DND-41 (cell line): ENCODE measurements around the gene PPP1R18.

Experiments used
- ATAC-seq: fragments of 200-7000 bp; cut with Tn5 transposase; 3 replicates; pipeline ENCODE4 v1.9.1; 2021; ENCODE audit warnings: low read depth; ENCODE audit not compliant: insufficient read depth
- DNase-seq: peaks from one replicate; pipeline ENCODE4 v3.0.0-alpha.2; 2020
- H2AFZ ChIP-seq: 2 replicates; pipeline ENCODE4 v1.6.0; 2012; ENCODE audit warnings: low read depth, low read length
- H3K27ac ChIP-seq: 2 replicates; pipeline ENCODE4 v1.5.1; 2012; ENCODE audit warnings: low read length, inconsistent platforms
- H3K27me3 ChIP-seq: fragments of 200-600 bp; sonication (generic); 2 replicates; pipeline ENCODE4 v1.6.0; 2012; ENCODE audit warnings: low read length, mild to moderate bottlenecking, inconsistent platforms; ENCODE audit not compliant: insufficient read depth, poor library complexity
- H3K36me3 ChIP-seq: 2 replicates; pipeline ENCODE4 v1.5.1; 2012; ENCODE audit warnings: low read length, inconsistent platforms; ENCODE audit not compliant: insufficient read depth
- H3K4me1 ChIP-seq: 2 replicates; pipeline ENCODE4 v1.5.1; 2012; ENCODE audit warnings: mild to moderate bottlenecking, low read length; ENCODE audit not compliant: insufficient read depth
- H3K4me2 ChIP-seq: 2 replicates; pipeline ENCODE4 v1.6.0; 2012; ENCODE audit warnings: mild to moderate bottlenecking, moderate library complexity, low read length, inconsistent platforms; ENCODE audit not compliant: insufficient read depth
- H3K4me3 ChIP-seq, 2 experiments: fragments of 200-600 bp in 1 of 2; shearing (Covaris generic) in 1 of 2; 2 replicates each; pipeline ENCODE4 v1.5.1; 2012 to 2016; ENCODE audit warnings: inconsistent platforms in 2 of 2, low read length in 2 of 2, mild to moderate bottlenecking in 2 of 2, low read depth in 1 of 2, moderate library complexity in 1 of 2
- H3K79me2 ChIP-seq: 2 replicates; pipeline ENCODE4 v1.6.0; 2012; ENCODE audit warnings: low read length, inconsistent platforms; ENCODE audit not compliant: insufficient read depth
- H3K9ac ChIP-seq: 2 replicates; pipeline ENCODE4 v1.6.0; 2012; ENCODE audit warnings: low read depth, mild to moderate bottlenecking, inconsistent platforms, low read length, moderate library complexity
- H3K9me3 ChIP-seq: 2 replicates; pipeline ENCODE4 v1.5.1; 2012; ENCODE audit warnings: low read length, moderate library complexity, mild to moderate bottlenecking, inconsistent platforms; ENCODE audit not compliant: insufficient read depth, severe bottlenecking
- H4K20me1 ChIP-seq: 2 replicates; pipeline ENCODE4 v1.6.0; 2012; ENCODE audit warnings: low read length; ENCODE audit not compliant: insufficient read depth
- CTCF ChIP-seq: IDR thresholded peaks from 2 replicates; pipeline ENCODE4 v1.5.1; 2012; ENCODE audit warnings: borderline replicate concordance, low read length, moderate library complexity, mild to moderate bottlenecking; ENCODE audit not compliant: poor library complexity, severe bottlenecking; ENCODE audit errors: extremely low read depth
- EZH2 ChIP-seq: IDR thresholded peaks from 3 replicates; pipeline ENCODE4 v1.6.1; 2012; ENCODE audit warnings: borderline replicate concordance, low read depth, mild to moderate bottlenecking, moderate library complexity, low read length, inconsistent platforms; ENCODE audit not compliant: severe bottlenecking

The PPP1R18 gene

GRCh38 chr6:30655743-30656094 lies 30.7 kb downstream of the PPP1R18 start:
- Histone ChIP-seq H3K36me3 (peaks cover 88% of the 10 kb centered on the region), H3K4me1 (no peaks in the 10 kb centered on the region), H3K4me3 (no peak overlapping the region), H3K9me3 (no peaks in the 10 kb centered on the region), H3K9ac (no peak overlapping the region), H4K20me1 (no peaks in the 10 kb centered on the region), H2AFZ (no peak overlapping the region), H3K79me2 (no peaks in the 10 kb centered on the region), H3K27ac (no peak overlapping the region), H3K27me3 (no peaks in the 10 kb centered on the region), H3K4me2 (no peak overlapping the region)
- ATAC-seq (no peak), DNase-seq (no peak)
- no peak for TF ChIP-seq EZH2
- no peak for TF ChIP-seq CTCF

- H3K4me1 ChIP-seq = no peaks in the 10 kb centered on the region
- peaks cover 3% of the 10 kb centered on the region; the same call in 1 of the 2 replicates for H3K79me2 ChIP-seq
- no peaks in the 10 kb centered on the region for H4K20me1 ChIP-seq
- H3K9ac ChIP-seq = no peak overlapping the region
- no peak overlapping the region for H3K27ac ChIP-seq
- H2AFZ ChIP-seq = no peak overlapping the region
- no peak overlapping the region for H3K4me2 ChIP-seq
- H3K27me3 ChIP-seq = no peaks in the 10 kb centered on the region
- H3K36me3 ChIP-seq = peaks cover 89% of the 10 kb centered on the region
- H3K4me3 ChIP-seq = no peak overlapping the region
- TF ChIP-seq CTCF (no peak), EZH2 (no peak)
- H3K9me3 ChIP-seq = no peaks in the 10 kb centered on the region
- DNase-seq (no peak), ATAC-seq (no peak)
Measured at GRCh38 chr6:30654798-30655742, 31.4 kb downstream of the PPP1R18 start.

GRCh38 chr6:30651143-30651542 lies 35.3 kb downstream of the PPP1R18 start:
- no peak overlapping the region for H3K4me3 ChIP-seq
- no peak overlapping the region for H3K9ac ChIP-seq
- peaks cover 27% of the 10 kb centered on the region for H3K4me1 ChIP-seq
- ATAC-seq (no peak), DNase-seq (no peak)
- H3K27ac ChIP-seq = no peak overlapping the region
- no peaks in the 10 kb centered on the region for H3K27me3 ChIP-seq
- H3K4me2 ChIP-seq = no peak overlapping the region
- H3K36me3 ChIP-seq = peaks cover 65% of the 10 kb centered on the region
- H4K20me1 ChIP-seq = peaks cover 6% of the 10 kb centered on the region; the same call in 1 of the 2 replicates
- no peaks in the 10 kb centered on the region for H3K9me3 ChIP-seq
- no peak overlapping the region for H2AFZ ChIP-seq
- TF ChIP-seq EZH2 = no peak
- TF ChIP-seq CTCF = no peak
- peaks cover 38% of the 10 kb centered on the region for H3K79me2 ChIP-seq
